Natural killer cell (primary cell): ENCODE measurements around the gene RNF224. TPM values are rescaled to one million over a fixed set of nuclear protein-coding genes. Genes with fewer than 3 reads are reported as not detected.

Source experiments
- ATAC-seq, 3 donors: fragments of 150-1000 bp in 2 of 3; fragments of 200-7000 bp in 1 of 3; cut with Tn5 transposase; 1 replicate in 1 of 3; 2 replicates in 2 of 3; pipeline ENCODE4 v1.10.0; 2021; ENCODE audit warnings: mild to moderate bottlenecking in 2 of 3, moderate library complexity in 2 of 3
- DNase-seq, 2 donors: peaks; one replicate each; pipeline versions ENCODE4 v3.0.0 to v3.0.0-alpha.2; 2013 to 2021; ENCODE audit warnings: mixed read lengths in 1 of 2
- H3K27ac ChIP-seq: one replicate; pipeline ENCODE4 v1.5.1; 2013; ENCODE audit warnings: mild to moderate bottlenecking, low read length
- H3K27me3 ChIP-seq: one replicate; pipeline ENCODE4 v1.6.1; 2013; ENCODE audit warnings: low read length; ENCODE audit not compliant: control insufficient read depth, insufficient read depth
- H3K36me3 ChIP-seq: one replicate; pipeline ENCODE4 v1.6.1; 2013; ENCODE audit warnings: low read length; ENCODE audit not compliant: control insufficient read depth, insufficient read depth
- H3K4me1 ChIP-seq: one replicate; pipeline ENCODE4 v1.6.1; 2013; ENCODE audit warnings: low read length; ENCODE audit not compliant: control insufficient read depth, insufficient read depth
- H3K4me3 ChIP-seq: one replicate; pipeline ENCODE4 v1.5.1; 2013; ENCODE audit warnings: low read length
- H3K9me3 ChIP-seq: one replicate; pipeline ENCODE4 v1.6.1; 2013; ENCODE audit warnings: low read length; ENCODE audit not compliant: control insufficient read depth, insufficient read depth
- H3K27ac Mint-ChIP-seq, 2 donors: one replicate each; pipeline ENCODE4 v1.8.0; 2022; ENCODE audit warnings: mild to moderate bottlenecking in 2 of 2, mixed read lengths in 2 of 2, moderate library complexity in 1 of 2
- H3K27me3 Mint-ChIP-seq, 2 donors: one replicate each; pipeline ENCODE4 v1.8.0; 2022; ENCODE audit warnings: low read depth in 2 of 2, mixed read lengths in 2 of 2
- H3K36me3 Mint-ChIP-seq: one replicate; pipeline ENCODE4 v1.8.0; 2022; ENCODE audit warnings: mixed read lengths
- H3K4me1 Mint-ChIP-seq, 2 donors: one replicate each; pipeline ENCODE4 v1.8.0; 2022; ENCODE audit warnings: mixed read lengths in 2 of 2
- H3K4me3 Mint-ChIP-seq: one replicate; pipeline ENCODE4 v1.8.0; 2022; ENCODE audit warnings: mild to moderate bottlenecking, moderate library complexity, mixed read lengths
- H3K9me3 Mint-ChIP-seq, 2 donors: one replicate each; pipeline ENCODE4 v1.8.0; 2022; ENCODE audit warnings: mixed read lengths in 2 of 2
- CTCF ChIP-seq: fragments of 200-600 bp; IDR thresholded peaks from one replicate; pipeline ENCODE4 v1.8.0; 2022; ENCODE audit warnings: antibody characterized with exemption
- WGBS: methylation state at CpG from one replicate; pipeline ENCODE4 v1.1.7; 2013; ENCODE audit warnings: missing lambda C conversion rate; ENCODE audit not compliant: insufficient coverage; 5-methylcytosine and 5-hydroxymethylcytosine counted together
- intact Hi-C: fragments of 100-400 bp; cut with micrococcal nuclease; formaldehyde crosslinking; loops from one replicate; pipeline ENCODE4 v1.14.2; 2022
- total RNA-seq, 4 donors: library from RNA; stranded (reverse); fragments of 120-200 nt in 1 of 4; gene quantifications; one replicate each; pipeline versions ENCODE4 v1.2.3 to v1.2.4, GENCODE V29; 2013 to 2022

RNF224 gene
- total RNA-seq, 3 donors from 2014 or later (not counting 1 experiment from before 2014, with no cell fraction given), result not detected

GRCh38 chr9:137266585-137267453 lies 39.5 kb downstream of the RNF224 start:
- Histone ChIP-seq H3K4me3 (no peak overlapping the region), H3K27me3 (no peaks in the 10 kb centered on the region), H3K27ac (no peak overlapping the region), H3K36me3 (peaks cover 30% of the 10 kb centered on the region), H3K9me3 (no peaks in the 10 kb centered on the region), H3K4me1 (peaks cover 19% of the 10 kb centered on the region)
- 90% methylated on average over 34 of the region's 34 CpGs for WGBS
- no peak for TF ChIP-seq CTCF
- Mint-ChIP-seq H3K27me3 (no peaks in the 10 kb centered on the region), H3K4me3 (no peak overlapping the region), H3K27ac (no peak overlapping the region), H3K9me3 (no peaks in the 10 kb centered on the region), H3K4me1 (peaks cover 4 to 14% of the 10 kb centered on the region in 2 donors), H3K36me3 (no peaks in the 10 kb centered on the region)
- intact Hi-C loops, result no loop called here
- DNase-seq (no peak), ATAC-seq (no peak)

GRCh38 chr9:137267933-137268355 lies 40.6 kb downstream of the RNF224 start:
- no peaks in the 10 kb centered on the region for H3K36me3 Mint-ChIP-seq
- no peak overlapping the region for H3K4me3 Mint-ChIP-seq
- Histone ChIP-seq H3K36me3 (peaks cover 40% of the 10 kb centered on the region), H3K4me3 (no peak overlapping the region), H3K4me1 (peaks cover 26% of the 10 kb centered on the region), H3K27me3 (no peaks in the 10 kb centered on the region), H3K9me3 (no peaks in the 10 kb centered on the region), H3K27ac (no peak overlapping the region)
- no peak for TF ChIP-seq CTCF
- no peaks in the 10 kb centered on the region for H3K27me3 Mint-ChIP-seq
- H3K27ac Mint-ChIP-seq, result no peak overlapping the region
- no peak for ATAC-seq
- peaks cover 4 to 13% of the 10 kb centered on the region in 2 donors for H3K4me1 Mint-ChIP-seq
- H3K9me3 Mint-ChIP-seq, result no peaks in the 10 kb centered on the region
- 73% methylated on average over 6 of the region's 6 CpGs for WGBS
- intact Hi-C loops, result no loop called here
- DNase-seq, result no peak

GRCh38 chr9:137268538-137269201 lies 41.4 kb downstream of the RNF224 start:
- 84% methylated on average over 19 of the region's 19 CpGs for WGBS

More at GRCh38 chr9:137268538-137269201, 41.4 kb downstream of the RNF224 start:
- Mint-ChIP-seq H3K27ac (no peak overlapping the region), H3K9me3 (no peaks in the 10 kb centered on the region), H3K4me1 (peaks cover 4 to 13% of the 10 kb centered on the region in 2 donors), H3K27me3 (no peaks in the 10 kb centered on the region), H3K4me3 (no peak overlapping the region), H3K36me3 (no peaks in the 10 kb centered on the region)
- ATAC-seq, result no peak
- intact Hi-C loops, result no loop called here
- Histone ChIP-seq H3K27ac (no peak overlapping the region), H3K9me3 (no peaks in the 10 kb centered on the region), H3K27me3 (no peaks in the 10 kb centered on the region), H3K4me1 (peaks cover 26% of the 10 kb centered on the region), H3K4me3 (no peak overlapping the region), H3K36me3 (peaks cover 42% of the 10 kb centered on the region)
- TF ChIP-seq CTCF, result no peak
- no peak for DNase-seq
